ENCODE results near the gene GGNBP2.

The GGNBP2 gene

DNA sequence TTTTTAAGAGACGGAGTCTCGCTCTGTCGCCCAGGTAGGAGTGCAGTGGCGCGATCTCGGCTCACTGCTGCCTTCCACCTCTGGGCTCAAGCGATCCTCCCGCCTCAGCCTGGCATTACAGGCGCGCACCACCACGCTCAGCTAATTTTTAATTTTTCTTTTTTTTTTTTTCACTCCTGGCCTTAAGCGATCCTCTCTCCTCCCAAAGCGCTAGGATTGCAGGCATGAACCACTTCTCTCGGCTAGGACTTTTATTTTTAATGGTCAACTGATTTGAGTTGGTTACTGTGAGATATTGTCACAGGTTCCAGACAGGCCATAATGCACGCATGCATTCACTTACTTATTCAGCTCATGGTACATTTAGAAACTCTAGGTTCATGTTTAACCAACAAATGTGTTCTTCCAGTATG lies 9.0 kb upstream of the GGNBP2 start:
- peak overlapping the region; percentile 95 for H3K27ac ChIP-seq (replicated peaks)
- peak overlapping the region; percentile 65 for H3K4me3 ChIP-seq (replicated peaks; ENCODE audit: insufficient read depth, low read length)
- H3K27me3 ChIP-seq (ENCODE audit: insufficient read depth, poor library complexity, severe bottlenecking): no peaks in the 10 kb centered on the region
- TF ChIP-seq SPI1 (IDR thresholded peaks at IDR 0.05; ENCODE audit: borderline replicate concordance, low read depth): no peak
- no peak for TF ChIP-seq GABPA (IDR thresholded peaks at IDR 0.05; ENCODE audit: low read depth)
- no peak for TF ChIP-seq POLR2AphosphoS5 (IDR thresholded peaks at IDR 0.05; ENCODE audit: low read depth)
- TF ChIP-seq, protein P1, sequence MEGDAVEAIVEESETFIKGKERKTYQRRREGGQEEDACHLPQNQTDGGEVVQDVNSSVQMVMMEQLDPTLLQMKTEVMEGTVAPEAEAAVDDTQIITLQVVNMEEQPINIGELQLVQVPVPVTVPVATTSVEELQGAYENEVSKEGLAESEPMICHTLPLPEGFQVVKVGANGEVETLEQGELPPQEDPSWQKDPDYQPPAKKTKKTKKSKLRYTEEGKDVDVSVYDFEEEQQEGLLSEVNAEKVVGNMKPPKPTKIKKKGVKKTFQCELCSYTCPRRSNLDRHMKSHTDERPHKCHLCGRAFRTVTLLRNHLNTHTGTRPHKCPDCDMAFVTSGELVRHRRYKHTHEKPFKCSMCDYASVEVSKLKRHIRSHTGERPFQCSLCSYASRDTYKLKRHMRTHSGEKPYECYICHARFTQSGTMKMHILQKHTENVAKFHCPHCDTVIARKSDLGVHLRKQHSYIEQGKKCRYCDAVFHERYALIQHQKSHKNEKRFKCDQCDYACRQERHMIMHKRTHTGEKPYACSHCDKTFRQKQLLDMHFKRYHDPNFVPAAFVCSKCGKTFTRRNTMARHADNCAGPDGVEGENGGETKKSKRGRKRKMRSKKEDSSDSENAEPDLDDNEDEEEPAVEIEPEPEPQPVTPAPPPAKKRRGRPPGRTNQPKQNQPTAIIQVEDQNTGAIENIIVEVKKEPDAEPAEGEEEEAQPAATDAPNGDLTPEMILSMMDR (IDR thresholded peaks at IDR 0.05; ENCODE audit: insufficient read depth, low read length): no peak
- TF ChIP-seq, protein P2, sequence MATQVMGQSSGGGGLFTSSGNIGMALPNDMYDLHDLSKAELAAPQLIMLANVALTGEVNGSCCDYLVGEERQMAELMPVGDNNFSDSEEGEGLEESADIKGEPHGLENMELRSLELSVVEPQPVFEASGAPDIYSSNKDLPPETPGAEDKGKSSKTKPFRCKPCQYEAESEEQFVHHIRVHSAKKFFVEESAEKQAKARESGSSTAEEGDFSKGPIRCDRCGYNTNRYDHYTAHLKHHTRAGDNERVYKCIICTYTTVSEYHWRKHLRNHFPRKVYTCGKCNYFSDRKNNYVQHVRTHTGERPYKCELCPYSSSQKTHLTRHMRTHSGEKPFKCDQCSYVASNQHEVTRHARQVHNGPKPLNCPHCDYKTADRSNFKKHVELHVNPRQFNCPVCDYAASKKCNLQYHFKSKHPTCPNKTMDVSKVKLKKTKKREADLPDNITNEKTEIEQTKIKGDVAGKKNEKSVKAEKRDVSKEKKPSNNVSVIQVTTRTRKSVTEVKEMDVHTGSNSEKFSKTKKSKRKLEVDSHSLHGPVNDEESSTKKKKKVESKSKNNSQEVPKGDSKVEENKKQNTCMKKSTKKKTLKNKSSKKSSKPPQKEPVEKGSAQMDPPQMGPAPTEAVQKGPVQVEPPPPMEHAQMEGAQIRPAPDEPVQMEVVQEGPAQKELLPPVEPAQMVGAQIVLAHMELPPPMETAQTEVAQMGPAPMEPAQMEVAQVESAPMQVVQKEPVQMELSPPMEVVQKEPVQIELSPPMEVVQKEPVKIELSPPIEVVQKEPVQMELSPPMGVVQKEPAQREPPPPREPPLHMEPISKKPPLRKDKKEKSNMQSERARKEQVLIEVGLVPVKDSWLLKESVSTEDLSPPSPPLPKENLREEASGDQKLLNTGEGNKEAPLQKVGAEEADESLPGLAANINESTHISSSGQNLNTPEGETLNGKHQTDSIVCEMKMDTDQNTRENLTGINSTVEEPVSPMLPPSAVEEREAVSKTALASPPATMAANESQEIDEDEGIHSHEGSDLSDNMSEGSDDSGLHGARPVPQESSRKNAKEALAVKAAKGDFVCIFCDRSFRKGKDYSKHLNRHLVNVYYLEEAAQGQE (IDR thresholded peaks at IDR 0.05; ENCODE audit: insufficient replicate concordance, low read depth): no peak
- no peak for DNase-seq (ENCODE audit: low read depth in 1 of 2, low spot score in 1 of 2)

DNA sequence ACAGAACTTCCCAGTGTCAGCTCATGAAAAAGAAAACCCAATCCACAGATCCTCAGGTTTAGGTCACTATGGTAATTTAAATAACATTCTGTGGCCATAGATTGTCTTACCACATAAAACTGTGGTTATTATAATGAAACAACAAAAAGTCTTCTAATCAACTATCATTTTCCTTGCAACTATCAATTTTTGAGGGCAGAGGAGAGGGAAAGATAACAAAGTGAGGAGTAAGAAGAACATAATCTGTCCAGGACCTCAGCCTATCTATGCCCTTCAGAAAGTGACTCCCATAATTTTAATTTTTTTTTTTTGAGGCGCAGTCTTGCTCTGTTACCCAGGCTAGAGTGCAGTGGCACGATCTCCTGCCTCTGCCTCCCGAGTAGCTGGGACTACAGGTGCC lies 4.0 kb upstream of the GGNBP2 start:
- DNase-seq (ENCODE audit: low read depth in 1 of 2, low spot score in 1 of 2): no peak
- no peak overlapping the region for H3K4me3 ChIP-seq (replicated peaks; ENCODE audit: insufficient read depth, low read length)
- no peak overlapping the region for H3K27ac ChIP-seq (replicated peaks)
- no peaks in the 10 kb centered on the region for H3K27me3 ChIP-seq (ENCODE audit: insufficient read depth, poor library complexity, severe bottlenecking)
- TF ChIP-seq SPI1 (IDR thresholded peaks at IDR 0.05; ENCODE audit: borderline replicate concordance, low read depth) (no peak), GABPA (IDR thresholded peaks at IDR 0.05; ENCODE audit: low read depth) (no peak), POLR2AphosphoS5 (IDR thresholded peaks at IDR 0.05; ENCODE audit: low read depth) (no peak)
- TF ChIP-seq, protein P1 (IDR thresholded peaks at IDR 0.05; ENCODE audit: insufficient read depth, low read length): no peak
- TF ChIP-seq, protein P2 (IDR thresholded peaks at IDR 0.05; ENCODE audit: insufficient replicate concordance, low read depth): no peak

DNA sequence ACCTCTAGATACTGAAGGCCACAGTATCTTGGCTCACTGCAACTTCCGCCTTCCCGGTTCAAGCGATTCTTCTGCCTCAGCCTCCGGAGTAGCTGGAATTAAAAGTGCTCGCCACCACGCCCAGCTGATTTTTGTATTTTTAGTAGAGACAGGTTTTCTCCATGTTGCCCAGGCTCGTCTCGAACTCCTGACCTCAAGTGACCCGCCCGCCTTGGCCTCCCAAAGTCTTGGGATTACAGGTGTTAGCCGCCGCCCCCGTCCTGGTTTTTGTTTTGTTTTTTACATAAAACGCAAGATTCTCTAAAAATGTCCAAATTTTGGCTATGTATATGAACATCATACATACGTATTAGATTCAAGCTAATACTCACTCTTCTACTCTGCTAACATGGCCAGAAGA lies 2.0 kb upstream of the GGNBP2 start:
- TF ChIP-seq, protein P2 (IDR thresholded peaks at IDR 0.05; ENCODE audit: insufficient replicate concordance, low read depth): no peak
- TF ChIP-seq, protein P1 (IDR thresholded peaks at IDR 0.05; ENCODE audit: insufficient read depth, low read length): no peak
- TF ChIP-seq GABPA (IDR thresholded peaks at IDR 0.05; ENCODE audit: low read depth): no peak
- no peak for TF ChIP-seq POLR2AphosphoS5 (IDR thresholded peaks at IDR 0.05; ENCODE audit: low read depth)
- TF ChIP-seq SPI1 (IDR thresholded peaks at IDR 0.05; ENCODE audit: borderline replicate concordance, low read depth): no peak
- no peaks in the 10 kb centered on the region for H3K27me3 ChIP-seq (ENCODE audit: insufficient read depth, poor library complexity, severe bottlenecking)
- DNase-seq (ENCODE audit: low read depth in 1 of 2, low spot score in 1 of 2): no peak
- H3K4me3 ChIP-seq (replicated peaks; ENCODE audit: insufficient read depth, low read length): no peak overlapping the region
- H3K27ac ChIP-seq (replicated peaks): no peak overlapping the region; the same call in 1 of the 2 replicates
